Subcutaneous abdominal adipose tissue (tissue), 5 donors: ENCODE results near the gene TRIP4.

Experiments
- H3K27ac ChIP-seq: one replicate; pipeline ENCODE4 v1.7.0; 2013; ENCODE audit warnings: low read depth, mild to moderate bottlenecking, inconsistent platforms, low read length, moderate library complexity
- H3K27me3 ChIP-seq, 5 donors: one replicate each; pipeline ENCODE4 v1.7.0; 2013; ENCODE audit warnings: low read length in 5 of 5, inconsistent platforms in 1 of 5; ENCODE audit not compliant: control insufficient read depth in 5 of 5, insufficient read depth in 4 of 5
- H3K36me3 ChIP-seq, 5 donors: one replicate each; pipeline ENCODE4 v1.7.0; 2013; ENCODE audit warnings: low read length in 5 of 5; ENCODE audit not compliant: control insufficient read depth in 5 of 5, insufficient read depth in 5 of 5
- H3K4me1 ChIP-seq, 5 donors: one replicate each; pipeline ENCODE4 v1.7.0; 2013; ENCODE audit warnings: low read length in 5 of 5, mild to moderate bottlenecking in 3 of 5, moderate library complexity in 1 of 5; ENCODE audit not compliant: control insufficient read depth in 5 of 5, insufficient read depth in 5 of 5
- H3K4me3 ChIP-seq, 5 donors: one replicate each; pipeline ENCODE4 v1.7.0; 2013; ENCODE audit warnings: low read length in 5 of 5, low read depth in 1 of 5
- H3K9ac ChIP-seq, 5 donors: one replicate each; pipeline ENCODE4 v1.7.0; 2013; ENCODE audit warnings: low read length in 5 of 5, mild to moderate bottlenecking in 4 of 5, moderate library complexity in 3 of 5
- H3K9me3 ChIP-seq, 5 donors: one replicate each; pipeline ENCODE4 v1.7.0; 2013; ENCODE audit warnings: low read length in 5 of 5; ENCODE audit not compliant: control insufficient read depth in 5 of 5
- donor health status: healthy.
- donor health status: healthy.
- donor health status: healthy.
- donor health status: healthy.
- donor health status: healthy.

TRIP4 gene

DNA sequence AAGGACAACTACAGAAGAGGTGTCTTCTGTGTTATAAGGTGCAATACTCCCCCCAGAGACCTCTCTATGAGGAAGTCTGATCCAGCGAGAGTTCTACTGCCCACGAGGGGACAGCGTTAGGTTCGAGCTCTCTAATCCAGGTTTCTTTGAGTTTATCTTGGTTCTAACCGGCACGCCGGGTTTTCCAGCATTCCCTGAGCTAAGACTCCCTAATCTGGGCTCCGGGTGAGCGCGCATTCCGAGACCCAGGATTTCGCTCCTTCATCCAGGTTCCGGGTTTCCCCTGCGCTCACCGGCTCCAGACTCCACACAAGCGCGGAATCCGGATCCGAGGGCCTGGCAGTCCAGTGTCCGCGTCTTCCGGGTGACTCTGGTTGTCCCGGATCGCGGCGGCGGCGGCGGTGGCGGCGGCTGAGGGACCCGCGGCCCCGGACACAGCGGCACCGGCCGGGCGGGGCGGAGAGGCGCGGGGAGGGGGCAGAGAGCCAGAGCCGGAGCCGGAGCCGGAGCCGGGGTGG is 72.6 kb downstream of the TRIP4 start, which contains the start of gene ZNF609:
Gene ZNF609 (plus strand): TSS at position 373 of the 518 bp plus-strand sequence. CDS start 38,842 bp downstream, outside the sequence.
- H3K4me1 ChIP-seq, result peaks cover 9 to 40% (median 33%) of the 10 kb centered on the region in 5 donors
- H3K27ac ChIP-seq, result peak within 1 kb of the TSS; percentile 79
- H3K36me3 ChIP-seq, result peaks cover 3 to 16% (median 11%) of the 10 kb centered on the region in 5 donors
- peak within 1 kb of the TSS; percentile 44 to 78 (median 76) for H3K9ac ChIP-seq
- H3K27me3 ChIP-seq, result no peaks in the 10 kb centered on the region
- H3K4me3 ChIP-seq, result peak within 1 kb of the TSS; percentile 80 to 93 (median 85)
- no peaks in the 10 kb centered on the region for H3K9me3 ChIP-seq

DNA sequence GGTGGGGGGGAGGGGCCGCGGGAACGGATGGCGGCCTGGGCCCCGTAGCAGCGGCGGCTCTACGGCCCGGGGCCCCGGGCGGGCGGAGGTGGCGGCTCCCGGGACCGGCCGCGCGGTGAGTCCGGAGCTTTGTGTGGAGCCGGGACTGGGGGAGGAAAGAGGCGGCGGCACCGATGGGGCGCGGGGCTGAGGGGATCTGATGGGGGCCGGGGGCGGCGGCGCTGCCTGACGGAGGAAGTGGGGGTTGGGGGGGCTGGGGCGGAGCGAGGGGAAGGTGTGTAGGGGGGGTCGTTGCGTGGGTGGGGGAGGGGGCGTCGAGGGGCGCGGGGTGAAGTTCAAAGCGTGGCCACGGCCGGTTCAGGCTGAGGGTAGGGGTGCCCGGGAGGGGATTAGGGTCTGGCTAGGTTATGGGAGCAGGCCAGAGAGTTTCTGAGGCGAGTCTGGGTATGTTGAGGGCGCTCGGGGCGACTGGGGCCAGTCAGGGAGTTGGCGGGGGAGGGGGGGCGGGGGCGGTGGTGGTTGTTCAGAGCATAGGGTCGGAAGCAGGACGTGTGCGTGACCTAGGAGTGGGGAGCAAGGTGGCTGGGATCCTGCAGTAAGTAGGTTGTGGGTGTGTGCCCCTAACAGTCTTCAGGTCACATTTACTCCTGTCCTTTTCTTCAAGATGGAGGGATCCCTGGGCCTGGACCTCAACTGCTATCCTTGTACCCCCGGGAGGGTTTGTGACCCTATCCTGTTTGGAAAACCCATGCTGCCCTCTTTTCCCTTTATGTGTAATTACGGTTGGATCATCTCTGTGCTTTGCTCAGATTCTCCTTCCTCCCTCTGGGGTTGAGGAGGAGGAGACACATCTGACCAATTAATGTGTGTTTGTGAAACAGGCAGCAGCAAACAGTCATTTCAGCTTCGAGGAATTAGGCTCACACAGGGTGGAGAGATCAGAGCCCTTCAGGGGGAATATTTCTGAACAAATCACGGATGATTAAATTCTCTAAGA is 73.4 kb downstream of the TRIP4 start:
- Histone ChIP-seq H3K4me1 (peaks cover 9 to 40% (median 33%) of the 10 kb centered on the region in 5 donors), H3K4me3 (peak overlapping the region; percentile 80 to 93 (median 85)), H3K36me3 (peaks cover 2 to 11% (median 4%) of the 10 kb centered on the region in 5 donors), H3K27ac (peak overlapping the region; percentile 79), H3K27me3 (no peaks in the 10 kb centered on the region), H3K9me3 (no peaks in the 10 kb centered on the region), H3K9ac (peak overlapping the region; percentile 44 to 78 (median 76))

DNA sequence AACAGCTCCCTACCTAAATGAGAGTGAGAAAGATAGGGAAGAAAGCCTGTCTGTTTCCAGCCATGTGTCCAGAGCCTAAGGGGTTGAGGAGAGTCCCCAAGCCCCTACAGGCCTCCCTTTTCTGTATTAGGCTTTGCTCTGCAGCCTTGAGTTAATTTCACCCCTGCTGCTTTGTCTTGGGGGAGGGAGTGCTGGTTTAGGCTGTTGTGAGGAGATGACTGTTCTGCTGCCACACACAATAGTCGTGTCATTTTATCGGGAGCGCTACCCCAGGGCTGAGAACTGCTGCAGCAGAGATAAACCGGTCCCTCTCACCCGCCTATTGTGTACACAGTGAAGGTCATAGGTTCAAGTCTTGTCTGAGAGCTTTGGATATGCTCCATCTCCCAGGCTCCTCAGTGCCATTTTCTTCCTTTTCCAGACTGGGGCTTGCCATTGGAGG is 74.1 kb downstream of the TRIP4 start:
- peak overlapping the region; percentile 80 to 93 (median 85) for H3K4me3 ChIP-seq
- peaks cover 0 to 3% (median under 1%) of the 10 kb centered on the region in 5 donors for H3K36me3 ChIP-seq
- H3K9me3 ChIP-seq, result no peaks in the 10 kb centered on the region
- peak overlapping the region; percentile 79 for H3K27ac ChIP-seq
- H3K27me3 ChIP-seq, result no peaks in the 10 kb centered on the region
- H3K4me1 ChIP-seq, result peaks cover 9 to 44% (median 39%) of the 10 kb centered on the region in 5 donors
- peak overlapping the region; percentile 44 to 78 (median 76) for H3K9ac ChIP-seq

DNA sequence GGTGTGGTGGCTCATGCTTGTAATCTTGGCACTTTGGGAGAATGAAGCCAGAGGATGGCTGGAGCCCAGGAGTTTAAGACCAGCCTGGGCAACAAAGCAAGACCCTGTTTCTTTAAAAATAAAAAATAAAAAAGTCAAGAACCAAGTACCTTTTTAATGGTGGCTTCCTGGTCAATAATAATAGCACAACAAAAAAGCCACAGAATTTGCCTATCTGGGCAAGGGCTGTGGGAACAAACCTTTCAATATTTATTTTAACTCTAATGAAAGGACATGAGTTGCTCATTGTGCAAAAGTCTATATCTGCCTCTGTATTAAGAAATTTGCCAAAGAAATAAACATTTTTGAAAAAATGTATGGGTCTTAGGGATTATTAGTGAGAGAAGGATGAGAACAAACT is 74.9 kb downstream of the TRIP4 start:
- Histone ChIP-seq H3K4me1 (peaks cover 9 to 46% (median 41%) of the 10 kb centered on the region in 5 donors), H3K27me3 (no peaks in the 10 kb centered on the region), H3K9ac (peak overlapping the region in 1 of 5 donors; percentile 25), H3K27ac (peak overlapping the region; percentile 79), H3K9me3 (no peaks in the 10 kb centered on the region), H3K4me3 (no peak overlapping the region), H3K36me3 (no peaks in the 10 kb centered on the region)

DNA sequence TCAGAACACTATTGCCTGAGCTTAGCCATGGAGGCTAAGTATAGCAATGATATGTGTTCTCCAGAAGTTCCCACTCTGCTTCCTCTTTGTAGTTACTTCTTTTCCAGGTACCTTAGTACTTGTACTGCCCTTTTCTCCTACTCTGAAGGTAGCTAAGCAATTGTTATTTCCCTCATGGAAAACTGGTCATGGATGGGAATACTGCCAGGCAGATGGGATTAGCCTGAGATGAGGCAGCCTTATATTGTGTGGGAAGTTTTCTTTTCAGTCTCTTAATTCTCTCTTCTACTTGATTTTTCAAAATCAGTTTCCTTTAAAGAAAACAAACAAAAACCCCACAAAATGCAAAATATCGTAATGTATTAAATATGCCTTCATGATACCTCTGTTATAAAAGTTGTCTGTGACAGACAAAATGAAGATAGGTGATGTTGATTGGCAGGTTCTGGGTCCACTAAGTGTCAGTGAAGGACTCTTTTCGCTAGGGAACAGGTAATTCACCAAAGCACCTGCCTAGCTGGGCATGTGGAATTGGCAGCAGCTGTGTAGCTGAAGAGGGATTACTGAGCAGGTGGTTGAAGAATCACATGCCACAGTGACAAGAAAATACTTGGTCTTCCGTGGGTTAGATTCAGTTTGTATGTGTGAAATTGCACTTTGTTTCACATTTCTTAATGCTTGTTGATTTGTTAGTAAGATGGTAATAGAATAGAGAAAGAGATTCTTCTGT is 76.8 kb downstream of the TRIP4 start:
- Histone ChIP-seq H3K9ac (peak overlapping the region in 2 of 5 donors; percentile 2 to 47), H3K27me3 (no peaks in the 10 kb centered on the region), H3K36me3 (no peaks in the 10 kb centered on the region), H3K27ac (no peak overlapping the region), H3K4me3 (no peak overlapping the region), H3K9me3 (no peaks in the 10 kb centered on the region), H3K4me1 (peaks cover 9 to 46% (median 45%) of the 10 kb centered on the region in 5 donors)

DNA sequence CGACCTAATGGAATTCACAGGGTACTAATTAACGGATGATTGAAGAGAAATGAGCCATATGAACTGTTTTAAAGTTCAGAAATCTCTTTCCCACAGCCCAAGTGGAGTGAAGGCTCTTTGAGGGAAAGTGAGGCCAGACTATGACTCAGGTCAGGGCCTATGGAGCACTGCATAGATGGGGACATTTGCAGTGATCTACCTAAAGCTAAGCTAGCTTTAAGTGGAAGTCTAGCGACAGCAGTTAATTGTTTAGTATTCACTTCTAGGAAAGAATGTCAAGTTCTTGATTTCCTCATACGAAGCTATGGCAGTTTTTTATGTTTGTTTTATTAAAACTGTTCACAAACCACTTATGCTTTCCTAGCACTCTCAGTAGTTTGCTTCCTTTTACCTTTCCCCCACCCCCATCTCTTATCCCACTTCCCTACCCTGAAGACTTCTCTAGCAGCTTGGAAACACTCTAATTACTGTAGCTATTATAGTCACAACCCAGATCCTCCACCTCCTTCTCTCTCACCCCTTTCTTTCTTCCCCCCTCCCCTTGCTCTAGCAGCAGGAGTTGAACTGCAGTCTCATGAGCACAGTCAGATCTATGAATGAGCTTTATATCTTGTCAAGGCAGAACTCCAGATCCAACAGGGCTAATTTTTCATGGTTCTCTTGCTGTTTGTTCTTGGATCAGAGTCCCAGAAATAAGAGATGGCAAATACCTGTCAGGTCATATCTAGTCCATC is 78.9 kb downstream of the TRIP4 start:
- H3K9me3 ChIP-seq, result no peaks in the 10 kb centered on the region

DNA sequence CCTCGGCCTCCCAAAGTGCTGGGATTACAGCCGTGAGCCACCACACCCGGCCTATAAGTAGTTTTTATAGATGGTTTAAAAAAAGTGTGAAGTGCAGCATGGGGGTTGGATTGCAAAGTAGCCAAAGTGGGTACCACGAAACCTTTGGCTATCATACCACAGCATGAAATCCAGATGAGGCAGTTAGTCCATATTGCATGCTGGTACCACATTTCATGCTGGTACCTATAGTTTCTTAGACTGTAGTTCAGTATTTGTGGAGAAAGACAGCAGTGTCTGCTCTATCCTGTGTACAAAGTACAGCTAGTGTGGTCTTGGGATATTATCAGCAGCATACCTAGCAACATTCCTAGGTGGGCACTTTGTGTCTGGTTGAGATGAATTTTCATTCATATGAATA is 84.5 kb downstream of the TRIP4 start:
- Histone ChIP-seq H3K9me3 (no peaks in the 10 kb centered on the region), H3K27me3 (no peaks in the 10 kb centered on the region), H3K4me3 (no peak overlapping the region), H3K27ac (no peak overlapping the region), H3K4me1 (peaks cover 0 to 7% (median 3%) of the 10 kb centered on the region in 5 donors), H3K9ac (no peak overlapping the region), H3K36me3 (no peaks in the 10 kb centered on the region)

More for the DNA sequence above, 78.9 kb downstream of the TRIP4 start:
- H3K36me3 ChIP-seq, result no peaks in the 10 kb centered on the region
- H3K27ac ChIP-seq, result no peak overlapping the region
- H3K27me3 ChIP-seq, result no peaks in the 10 kb centered on the region
- no peak overlapping the region for H3K4me3 ChIP-seq
- H3K4me1 ChIP-seq, result peaks cover 7 to 40% (median 32%) of the 10 kb centered on the region in 5 donors
- H3K9ac ChIP-seq, result no peak overlapping the region

DNA sequence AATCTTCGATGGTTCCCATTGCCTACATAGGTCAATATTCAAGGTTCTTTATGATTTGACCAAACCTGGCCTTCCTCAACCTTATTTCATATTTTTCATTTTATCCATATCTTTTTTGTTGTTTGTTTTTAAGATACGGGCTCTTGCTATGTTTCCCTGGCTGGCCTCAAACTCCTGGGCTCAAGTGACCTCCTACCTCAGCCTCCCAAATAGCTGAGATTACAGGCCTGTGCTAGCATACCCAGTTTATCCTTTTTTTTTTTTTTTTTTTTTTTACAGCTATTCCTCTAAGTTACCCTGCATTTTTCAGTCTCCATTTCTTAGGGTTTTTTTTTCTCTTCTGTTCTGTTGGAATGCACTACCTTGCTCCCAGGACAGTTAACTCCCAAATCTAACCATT is 87.2 kb downstream of the TRIP4 start:
- Histone ChIP-seq H3K27me3 (no peaks in the 10 kb centered on the region), H3K9ac (no peak overlapping the region), H3K4me3 (no peak overlapping the region), H3K36me3 (peaks cover 0 to 3% (median 0%) of the 10 kb centered on the region in 5 donors), H3K9me3 (no peaks in the 10 kb centered on the region), H3K4me1 (peaks cover 2 to 12% (median 6%) of the 10 kb centered on the region in 5 donors), H3K27ac (no peak overlapping the region)

DNA sequence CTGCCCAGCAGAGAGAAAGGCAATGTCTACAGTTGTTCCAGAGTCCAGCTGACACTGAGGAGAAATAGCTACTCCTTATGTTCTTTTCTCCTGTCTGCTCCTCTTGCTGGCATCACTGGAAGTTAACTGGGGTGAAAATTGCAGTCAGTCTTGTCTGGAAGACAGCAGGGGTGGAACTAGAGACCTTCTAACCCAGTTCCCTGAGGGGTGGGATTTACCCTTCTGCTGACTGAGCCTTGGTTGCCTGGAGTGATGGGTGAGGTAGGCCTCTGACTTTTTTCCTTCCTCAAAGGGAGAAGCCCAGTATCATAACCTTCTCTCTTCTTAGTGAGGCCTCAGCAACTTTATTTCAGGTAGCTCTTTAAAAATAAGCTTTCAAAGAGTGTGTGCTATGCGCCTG is 88.9 kb downstream of the TRIP4 start:
- Histone ChIP-seq H3K4me3 (no peak overlapping the region), H3K36me3 (peaks cover 0 to 3% (median 0%) of the 10 kb centered on the region in 5 donors), H3K4me1 (peaks cover 2 to 12% (median 6%) of the 10 kb centered on the region in 5 donors), H3K9ac (no peak overlapping the region), H3K27ac (no peak overlapping the region), H3K27me3 (no peaks in the 10 kb centered on the region), H3K9me3 (no peaks in the 10 kb centered on the region)
